K562 (cell line): Measurements from ENCODE around the gene DLG4. TPM values are rescaled to one million over a fixed set of nuclear protein-coding genes. Genes with fewer than 3 reads are reported as not detected.

Experiments used
- DIDO1 ChIP-seq: fragments of 450-650 bp; IDR thresholded peaks from 2 replicates; pipeline ENCODE4 v1.6.1; 2016; ENCODE audit warnings: low read depth, missing biosample characterization, missing genetic modification characterization
- KLF13 ChIP-seq: fragments of 450-650 bp; IDR thresholded peaks from 2 replicates; pipeline ENCODE4 v1.6.1; 2016; ENCODE audit warnings: missing genetic modification characterization, low read depth, mild to moderate bottlenecking, missing compliant biosample characterization, moderate library complexity, borderline replicate concordance
- KLF6 ChIP-seq: fragments of 250-450 bp; sonication (Bioruptor Pico); IDR thresholded peaks from 2 replicates; pipeline ENCODE4 v1.4.0; 2020; ENCODE audit warnings: mild to moderate bottlenecking, moderate library complexity, borderline replicate concordance
- LEF1 ChIP-seq: fragments of 450-650 bp; IDR thresholded peaks from 2 replicates; pipeline ENCODE4 v1.6.1; 2016; ENCODE audit warnings: mild to moderate bottlenecking
- MBD1 ChIP-seq: fragments of 250-450 bp; sonication (Bioruptor Pico); IDR thresholded peaks from 2 replicates; pipeline ENCODE4 v1.8.0; 2022; ENCODE audit warnings: inconsistent platforms
- ZBTB40 ChIP-seq, 2 experiments: fragments of 450-650 bp in 1 of 2; sonication (generic) in 1 of 2; formaldehyde crosslinking in 1 of 2; IDR thresholded peaks; 2 replicates each; pipeline versions ENCODE4 v1.7.1 to v1.9.0; 2016 to 2022; ENCODE audit warnings: inconsistent platforms in 1 of 2, mild to moderate bottlenecking in 1 of 2, missing genetic modification reagents in 1 of 2
- ZBTB5 ChIP-seq: fragments of 450-650 bp; IDR thresholded peaks from 2 replicates; pipeline ENCODE4 v1.6.1; 2017; ENCODE audit warnings: antibody characterized with exemption
- ZKSCAN1 ChIP-seq: fragments of 150-350 bp; IDR thresholded peaks from 2 replicates; pipeline ENCODE4 v1.6.1; 2016; ENCODE audit warnings: low read depth, low read length
- ZNF174 ChIP-seq: fragments of 250-450 bp; sonication (Bioruptor Pico); IDR thresholded peaks from 2 replicates; pipeline ENCODE4 v1.4.0; 2020; ENCODE audit warnings: mild to moderate bottlenecking
- ZNF699 ChIP-seq: fragments of 250-450 bp; sonication (Bioruptor Pico); IDR thresholded peaks from 2 replicates; pipeline ENCODE4 v1.8.0; 2021; ENCODE audit warnings: mild to moderate bottlenecking, moderate library complexity; ENCODE audit not compliant: insufficient replicate concordance
- polyA plus RNA-seq, 8 experiments: library from polyadenylated mRNA; depleted of rRNA in 4 of 8; stranded (reverse) in 5 of 8; unstranded in 3 of 8; fragments of >200 nt; fragmentation: Nextera tagmentation in 2 of 8; fragmentation: Illumina TruSeq in 1 of 8; extraction: Ambion mirVana in 2 of 8; extraction: Trizol in 1 of 8; gene quantifications; 2 replicates each; pipeline versions ENCODE4 v1.2.1 to v1.2.3, GENCODE V29; 2011 to 2014; ENCODE audit warnings: inconsistent platforms in 1 of 8, missing spikeins in 1 of 8
- total RNA-seq, 7 experiments: library from RNA; depleted of rRNA in 6 of 7; stranded (reverse); fragments of >200 nt in 6 of 7; fragmentation: Illumina TruSeq in 2 of 7; extraction: Trizol in 2 of 7; gene quantifications; 2 replicates each; pipeline versions ENCODE4 v1.2.1 to v1.2.3, GENCODE V29; 2011 to 2021; ENCODE audit warnings: low replicate concordance in 1 of 7

Gene DLG4
- total and polyA plus RNA-seq, 9 of the 15 experiments (the other 6 are each of a cell fraction or from before 2014, with no cell fraction given), result 0.03 to 12.0 (median 4.1) TPM

GRCh38 chr17:7184647-7185046, 35.0 kb downstream of the DLG4 start (continued):
- TF ChIP-seq ZBTB40 (IDR thresholded peaks at IDR 0.05) (no peak), ZBTB40 (CRISPR knock-in tag; IDR thresholded peaks at IDR 0.05) (no peak), KLF6 (CRISPR knock-in tag) (no peak), ZBTB5 (no peak), ZNF699 (CRISPR knock-in tag) (no peak), KLF13 (no peak), LEF1 (no peak), MBD1 (CRISPR knock-in tag) (no peak), DIDO1 (tag) (no peak), ZKSCAN1 (no peak), ZNF174 (CRISPR knock-in tag) (no peak)
